Astrocyte (in vitro differentiated cells and primary cell): ENCODE results near the gene DLL1.

Source experiments
- CTCF ChIP-seq: IDR thresholded peaks from 2 replicates; pipeline ENCODE4 v1.5.1; 2011; ENCODE audit warnings: low read depth, mild to moderate bottlenecking, inconsistent platforms, low read length, moderate library complexity; ENCODE audit not compliant: insufficient read depth
- EZH2 ChIP-seq: IDR thresholded peaks from 2 replicates; pipeline ENCODE4 v1.6.1; 2012; ENCODE audit warnings: mild to moderate bottlenecking, low read length, inconsistent platforms; ENCODE audit not compliant: insufficient read depth

GRCh38 chr6:170254315-170255213 lies 36.3 kb downstream of the DLL1 start:
- TF ChIP-seq CTCF: no peak
- TF ChIP-seq EZH2: no peak
